Hypothalamus (tissue), 51 donors: ENCODE measurements around the gene METRNL.
"Not testable (repeated sequence)": the region's sequence is repeated elsewhere in the genome, so short reads cannot be mapped to it uniquely, and the experiment has no call there.

Experiments used
- DNase-seq, 51 donors: peaks; one replicate each; lab custom pipeline; 2025; lab: John Stamatoyannopoulos, UW

METRNL gene

DNA sequence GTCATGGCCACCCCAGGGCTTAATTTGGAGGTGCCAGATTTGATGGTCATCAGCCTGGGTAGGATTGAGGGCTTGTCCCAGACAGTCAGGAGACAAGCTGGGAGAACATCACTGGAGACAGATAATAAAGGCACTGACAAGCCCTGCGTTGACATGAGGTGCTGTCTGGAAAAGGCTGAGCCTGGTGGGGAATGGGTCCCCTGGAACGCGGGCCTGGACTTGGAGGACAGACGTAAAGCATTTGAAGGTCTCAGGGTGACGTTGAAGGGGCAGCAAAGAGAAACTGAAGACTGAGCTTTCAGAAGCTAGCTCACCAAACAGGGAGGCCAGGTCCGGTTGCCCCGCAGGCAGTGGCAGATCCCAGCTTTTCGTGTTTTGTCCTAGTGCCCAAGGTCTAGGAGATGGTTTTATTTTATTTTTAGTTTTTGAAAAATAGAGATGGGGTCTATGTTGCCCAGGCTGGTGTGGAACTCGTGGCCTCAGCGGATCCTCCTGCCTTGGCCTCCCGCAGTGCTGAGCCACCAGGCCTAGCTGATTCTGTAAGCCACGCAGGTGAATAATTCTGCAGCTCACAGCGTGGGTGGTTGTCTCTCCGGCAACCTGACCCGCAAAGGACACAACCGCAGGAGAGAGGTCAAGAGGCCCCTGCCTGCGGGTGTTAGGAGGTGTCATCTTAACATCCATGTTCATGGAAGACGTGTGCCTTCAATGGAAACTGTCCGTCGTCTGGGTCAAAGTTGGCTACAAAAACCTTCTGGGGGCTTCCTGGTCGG, 37.6 kb downstream of the METRNL start:
- no peak for DNase-seq

- DNase-seq = no peak
Measured at GRCh38 chr17:83117583-83117982, 38.2 kb downstream of the METRNL start.

DNA sequence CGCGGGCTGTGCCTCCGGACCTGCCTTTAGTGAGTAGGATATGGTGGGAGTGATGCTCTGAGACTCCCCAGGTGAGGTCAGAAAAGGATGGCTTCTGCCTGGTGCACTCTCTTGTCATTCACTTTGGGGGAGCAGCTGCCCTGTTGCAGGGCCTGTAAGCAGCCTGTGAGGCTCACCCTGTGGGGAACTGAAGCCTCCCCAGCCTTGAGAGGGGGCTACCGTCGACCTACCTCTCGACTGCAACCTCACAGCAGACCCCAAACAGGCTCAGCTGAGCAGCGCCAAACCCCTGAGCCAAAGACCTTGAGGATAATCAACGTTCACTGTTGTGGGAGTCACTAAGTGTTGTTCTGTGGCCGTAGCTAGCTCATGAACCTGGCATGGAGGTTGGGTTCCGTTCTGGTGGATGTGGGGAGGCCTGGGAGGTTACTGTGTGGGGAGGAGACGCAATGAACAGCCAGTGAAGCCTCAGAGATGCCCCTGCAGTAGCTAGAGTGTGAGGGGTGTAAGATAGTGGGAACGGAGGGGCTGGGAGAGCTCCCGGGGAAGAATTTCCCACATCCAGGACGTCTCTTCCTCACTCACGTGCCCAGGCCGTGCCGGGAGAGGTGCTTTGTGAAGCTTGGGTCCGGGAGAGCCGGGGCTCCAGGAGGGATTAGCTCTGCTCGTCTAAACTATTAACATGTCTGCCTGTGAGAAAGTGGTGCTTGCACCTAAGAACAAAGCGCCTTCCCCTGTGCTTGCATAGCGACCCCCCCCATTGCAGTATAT, 38.8 kb downstream of the METRNL start:
- DNase-seq = no peak

- no peak for DNase-seq
Measured at GRCh38 chr17:83119987-83120864, 40.8 kb downstream of the METRNL start.

DNA sequence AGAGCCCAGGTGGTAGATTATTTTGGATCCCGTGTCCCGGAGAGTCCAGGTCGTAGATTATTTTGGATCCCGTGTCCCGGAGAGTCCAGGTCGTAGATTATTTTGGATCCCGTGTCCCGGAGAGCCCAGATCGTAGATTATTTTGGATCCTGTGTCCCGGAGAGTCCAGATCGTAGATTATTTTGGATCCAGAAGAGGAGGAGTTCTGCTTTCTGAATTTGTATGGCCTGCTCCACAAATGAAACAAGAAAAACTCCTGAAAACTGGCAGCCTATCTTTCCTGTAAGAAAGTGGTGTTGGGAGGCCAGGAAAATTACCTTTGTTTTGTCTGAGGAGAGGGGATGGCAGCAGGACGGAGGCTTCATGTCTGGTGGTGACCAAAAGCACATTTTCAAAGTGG, 42.1 kb downstream of the METRNL start:
- not testable (repeated sequence) for DNase-seq

- no peak for DNase-seq
Measured at GRCh38 chr17:83121921-83122820, 42.8 kb downstream of the METRNL start.

- DNase-seq = no peak
Measured at GRCh38 chr17:83122834-83123233, 43.4 kb downstream of the METRNL start.

DNA sequence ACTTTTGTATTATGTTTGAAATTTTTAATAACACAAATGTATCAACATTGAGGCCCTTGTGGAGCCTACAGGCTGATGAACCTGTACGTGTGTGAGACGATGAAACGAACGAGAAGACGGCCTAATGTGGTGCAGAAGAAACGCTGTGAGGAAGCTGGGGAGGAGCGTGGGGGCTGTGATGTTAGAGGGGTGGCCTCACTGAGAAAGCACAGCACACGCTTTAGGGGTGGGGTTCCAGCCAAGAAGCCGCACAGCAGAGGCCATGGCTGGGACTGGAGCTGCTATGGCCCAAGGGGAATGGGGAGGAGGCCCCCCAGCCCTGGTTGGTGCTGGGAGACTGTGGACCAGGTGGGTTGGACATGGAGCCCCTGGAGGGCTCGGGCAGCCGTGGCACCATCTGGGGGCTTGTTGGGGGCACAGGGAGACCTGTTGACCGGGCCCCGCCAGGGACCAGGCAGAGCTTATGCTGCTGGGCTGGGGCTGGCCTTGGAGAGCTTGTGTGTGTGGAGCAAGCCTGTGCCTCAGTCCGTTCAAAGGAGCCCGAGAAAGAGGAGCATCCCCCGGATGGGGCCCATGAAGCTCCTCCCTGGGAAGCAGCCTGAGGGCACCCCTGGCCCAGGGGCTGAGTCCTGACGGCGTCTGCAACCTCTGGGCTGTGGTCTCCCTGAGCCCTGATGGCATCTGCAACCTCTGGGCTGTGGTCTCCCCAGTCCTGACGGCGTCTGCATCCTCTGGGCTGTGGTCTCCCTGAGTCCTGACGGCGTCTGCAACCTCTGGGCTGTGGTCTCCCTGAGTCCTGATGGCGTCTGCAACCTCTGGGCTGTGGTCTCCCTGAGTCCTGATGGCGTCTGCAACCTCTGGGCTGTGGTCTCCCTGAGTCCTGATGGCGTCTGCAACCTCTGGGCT, 44.7 kb downstream of the METRNL start:
- no peak for DNase-seq

DNA sequence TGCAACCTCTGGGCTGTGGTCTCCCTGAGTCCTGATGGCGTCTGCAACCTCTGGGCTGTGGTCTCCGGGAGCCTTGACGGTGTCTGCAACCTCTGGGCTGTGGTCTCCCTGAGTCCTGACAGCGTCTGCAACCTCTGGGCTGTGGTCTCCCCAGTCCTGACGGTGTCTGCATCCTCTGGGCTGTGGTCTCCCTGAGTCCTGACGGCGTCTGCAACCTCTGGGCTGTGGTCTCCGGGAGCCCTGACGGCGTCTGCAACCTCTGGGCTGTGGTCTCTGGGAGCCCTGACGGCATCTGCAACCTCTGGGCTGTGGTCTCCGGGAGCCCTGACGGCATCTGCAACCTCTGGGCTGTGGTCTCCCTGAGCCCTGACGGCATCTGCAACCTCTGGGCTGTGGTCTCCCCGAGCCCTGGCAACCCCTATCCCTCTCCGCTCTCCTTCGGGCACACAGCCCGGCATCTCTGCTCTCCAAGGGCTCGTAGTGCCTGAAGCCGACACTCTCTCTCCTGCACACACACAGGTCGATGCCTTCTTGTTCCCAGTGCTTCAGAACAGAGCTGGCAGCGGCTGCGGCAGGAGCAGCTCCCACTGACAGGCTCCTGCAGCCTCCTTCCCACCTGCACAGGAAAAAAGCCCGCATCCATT, 45.6 kb downstream of the METRNL start:
- peak in 1 of 51 donors; percentile 31 for DNase-seq

DNA sequence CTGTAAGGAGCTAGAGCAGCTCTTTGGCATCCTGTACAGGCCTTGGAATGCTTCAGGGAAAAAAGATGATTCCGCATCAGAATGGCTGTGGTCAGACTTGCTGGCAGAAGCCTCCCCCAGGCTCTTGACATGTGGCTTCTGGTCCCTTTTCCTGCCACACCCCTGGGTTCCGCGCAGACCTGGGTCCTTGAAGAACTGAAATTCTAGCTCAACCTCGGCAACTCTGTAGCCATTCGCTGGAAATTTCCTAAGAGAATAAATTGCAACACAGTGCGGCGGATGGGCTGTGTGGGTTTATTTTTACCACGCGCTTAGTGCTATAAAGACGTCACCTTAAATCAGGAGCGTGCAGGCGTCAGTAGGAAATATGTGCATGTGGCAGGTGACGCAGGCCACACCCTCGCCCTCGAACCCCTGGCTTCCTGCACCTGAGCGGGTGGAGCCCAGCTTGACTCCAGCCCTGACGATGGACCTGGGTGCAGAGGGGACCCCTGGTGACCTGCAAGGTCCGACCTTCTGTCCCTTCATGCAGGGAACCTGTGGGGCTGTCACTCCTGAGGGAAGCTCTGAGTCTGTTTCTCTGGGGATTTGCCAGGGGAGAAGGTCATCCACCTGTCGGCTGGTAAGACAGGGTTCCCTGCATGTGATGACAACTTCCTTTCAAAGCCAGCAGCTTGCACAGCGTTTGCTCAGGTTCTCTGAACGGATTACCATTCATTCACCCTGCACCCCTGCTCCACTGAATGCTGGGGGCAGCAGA, 46.3 kb downstream of the METRNL start:
- DNase-seq = peak in 2 of 51 donors; percentile 19 to 31

DNA sequence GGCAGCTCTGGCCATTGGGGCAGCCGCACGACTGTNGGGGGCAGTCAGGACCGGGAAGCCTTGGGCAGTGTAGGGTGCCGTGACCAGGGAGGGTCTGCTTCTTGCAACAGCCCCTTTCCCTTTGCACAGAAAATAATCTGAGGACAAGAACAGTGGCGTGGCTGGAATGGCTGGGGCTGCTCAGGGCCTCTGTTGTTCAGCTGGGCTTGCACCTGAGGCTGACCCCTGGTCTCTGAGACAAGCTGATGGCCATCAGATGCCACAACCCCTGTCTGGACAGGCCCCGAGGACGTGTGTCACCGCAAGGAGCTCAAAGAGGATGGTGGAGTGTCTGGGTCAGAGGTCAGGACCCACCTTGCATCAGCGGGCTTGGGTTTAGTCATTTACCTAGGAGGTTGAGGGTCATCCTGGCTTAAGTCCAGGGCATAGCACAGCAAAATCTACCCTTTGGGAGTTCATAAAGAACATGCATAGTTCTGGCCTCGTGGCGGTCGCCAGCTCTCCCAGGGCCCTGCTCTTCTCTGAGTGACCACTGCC, 46.9 kb downstream of the METRNL start:
- DNase-seq = no peak

DNA sequence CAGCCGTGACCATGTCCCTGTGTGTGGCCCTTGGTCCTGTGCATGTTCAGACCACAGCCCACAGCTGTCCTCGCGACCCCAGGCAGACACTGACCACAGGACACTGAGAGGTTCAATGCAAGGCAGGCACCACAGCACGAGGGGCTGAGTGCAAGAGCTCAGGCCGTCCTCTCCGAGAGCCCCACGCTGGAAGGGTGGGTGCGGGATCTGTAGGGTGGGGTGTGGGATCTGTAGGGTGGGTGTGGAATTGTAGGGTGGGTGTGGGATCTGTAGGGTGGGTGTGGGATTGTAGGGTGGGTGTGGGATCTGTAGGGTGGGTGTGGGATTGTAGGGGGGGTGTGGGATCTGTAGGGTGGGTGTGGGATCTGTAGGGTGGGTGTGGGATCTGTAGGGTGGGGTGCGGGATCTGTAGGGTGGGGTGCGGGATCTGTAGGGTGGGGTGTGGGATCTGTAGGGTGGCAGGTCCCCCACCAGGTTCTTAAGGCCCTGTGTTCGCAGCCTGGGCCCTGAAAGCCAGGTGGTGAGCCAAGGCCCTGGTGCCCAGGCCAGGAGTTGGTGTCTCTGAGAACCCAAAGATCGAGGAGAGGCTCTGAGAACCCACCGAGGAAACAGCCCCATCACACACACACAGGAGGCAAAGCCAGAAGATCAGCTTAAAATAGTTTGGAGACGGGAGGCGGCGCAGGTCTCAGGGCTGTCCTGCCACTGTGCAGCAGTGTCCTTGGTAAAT, 48.2 kb downstream of the METRNL start:
- DNase-seq = no peak

GRCh38 chr17:83128306-83129240, 49.2 kb downstream of the METRNL start:
- DNase-seq = no peak

DNA sequence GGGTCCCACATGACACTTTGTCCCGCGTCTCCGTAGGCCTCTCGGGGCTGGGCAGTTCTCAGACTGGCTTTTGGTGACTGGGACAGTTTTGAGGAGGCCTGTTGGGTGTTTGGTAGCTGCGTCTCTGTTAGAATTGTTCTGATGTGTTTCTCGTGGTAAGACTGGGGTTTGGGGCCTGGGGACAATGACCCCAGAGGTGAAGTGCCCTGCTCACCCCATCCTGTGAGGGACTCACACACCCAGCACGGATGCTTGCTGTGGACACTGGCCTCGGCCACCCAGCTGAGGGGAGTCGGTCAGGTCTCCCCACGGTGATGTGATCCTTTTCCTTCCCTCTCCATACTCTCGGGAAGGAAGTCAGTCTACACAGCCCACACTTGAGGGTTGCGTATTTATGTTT, 50.3 kb downstream of the METRNL start:
- DNase-seq = no peak

- DNase-seq = no peak
Measured at GRCh38 chr17:83131401-83132011, 52.1 kb downstream of the METRNL start.
